ENCODE measurements around the gene PRKCE.
A peak's percentile ranks its signal among the peaks of the same experiment; 100 is the strongest.

Gene PRKCE

GRCh38 chr2:45992741-45993475, 341.4 kb downstream of the PRKCE start:
- H3K4me3 ChIP-seq (ENCODE audit: control insufficient read depth, low read depth, low read length) = no peak overlapping the region
- no peak for DNase-seq (ENCODE audit: low read depth)
- TF ChIP-seq CTCF (conservative IDR thresholded peaks at IDR 0.05; ENCODE audit: control insufficient read depth, insufficient read depth, low read depth, low read length) = no peak

GRCh38 chr2:45993476-45993991, 342.1 kb downstream of the PRKCE start:
- peak; percentile 88 for DNase-seq (ENCODE audit: low read depth)

DNA sequence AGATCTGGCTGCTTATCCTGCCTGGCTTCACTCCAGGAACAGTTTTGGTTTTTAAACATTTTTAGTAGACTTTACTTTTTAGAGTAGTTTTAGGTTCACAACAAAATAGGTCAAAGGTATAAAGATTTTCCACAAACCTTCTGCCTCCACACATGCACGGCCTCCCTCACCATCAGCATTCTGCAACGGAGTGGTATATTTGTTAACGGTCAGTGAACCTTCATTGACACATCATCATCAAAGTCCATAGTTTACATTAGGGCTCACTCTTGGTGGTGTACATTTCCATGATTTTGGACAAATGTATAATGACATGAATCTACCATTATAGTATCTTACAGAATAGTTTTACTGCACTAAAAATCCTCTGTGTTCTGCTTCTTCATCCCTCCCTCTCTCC, 342.6 kb downstream of the PRKCE start:
- H3K4me3 ChIP-seq (ENCODE audit: control insufficient read depth, low read depth, low read length) = no peak overlapping the region
- no peak for DNase-seq (ENCODE audit: low read depth)
- no peak for TF ChIP-seq CTCF (conservative IDR thresholded peaks at IDR 0.05; ENCODE audit: control insufficient read depth, insufficient read depth, low read depth, low read length)

More at GRCh38 chr2:45993476-45993991, 342.1 kb downstream of the PRKCE start:
- H3K4me3 ChIP-seq (ENCODE audit: control insufficient read depth, low read depth, low read length) = no peak overlapping the region
- TF ChIP-seq CTCF (conservative IDR thresholded peaks at IDR 0.05; ENCODE audit: control insufficient read depth, insufficient read depth, low read depth, low read length) = peak; percentile 89

GRCh38 chr2:46000660-46001059, 349.2 kb downstream of the PRKCE start:
- no peak for TF ChIP-seq CTCF (conservative IDR thresholded peaks at IDR 0.05; ENCODE audit: control insufficient read depth, insufficient read depth, low read depth, low read length)
- H3K4me3 ChIP-seq (ENCODE audit: control insufficient read depth, low read depth, low read length) = no peak overlapping the region
- DNase-seq (ENCODE audit: low read depth) = no peak

- no peak for DNase-seq (ENCODE audit: low read depth)
- no peak overlapping the region for H3K4me3 ChIP-seq (ENCODE audit: control insufficient read depth, low read depth, low read length)
- TF ChIP-seq CTCF (conservative IDR thresholded peaks at IDR 0.05; ENCODE audit: control insufficient read depth, insufficient read depth, low read depth, low read length) = no peak
Observed at GRCh38 chr2:46001290-46001689, 349.8 kb downstream of the PRKCE start.

- no peak for DNase-seq (ENCODE audit: low read depth)
- no peak overlapping the region for H3K4me3 ChIP-seq (ENCODE audit: control insufficient read depth, low read depth, low read length)
- TF ChIP-seq CTCF (conservative IDR thresholded peaks at IDR 0.05; ENCODE audit: control insufficient read depth, insufficient read depth, low read depth, low read length) = no peak
Observed at GRCh38 chr2:46001741-46002506, 350.4 kb downstream of the PRKCE start.
